Stimulated activated naive CD4-positive, alpha-beta T cell treated with Interleukin-2 at 50 U/mL for 16 hours (primary cell): ENCODE results near the gene SLC2A6.
A peak's percentile ranks its signal among the peaks of the same experiment; 100 is the strongest.

Experiments used
- DNase-seq: peaks from one replicate; lab custom pipeline; 2025; lab: John Stamatoyannopoulos, UW

The SLC2A6 gene

DNA sequence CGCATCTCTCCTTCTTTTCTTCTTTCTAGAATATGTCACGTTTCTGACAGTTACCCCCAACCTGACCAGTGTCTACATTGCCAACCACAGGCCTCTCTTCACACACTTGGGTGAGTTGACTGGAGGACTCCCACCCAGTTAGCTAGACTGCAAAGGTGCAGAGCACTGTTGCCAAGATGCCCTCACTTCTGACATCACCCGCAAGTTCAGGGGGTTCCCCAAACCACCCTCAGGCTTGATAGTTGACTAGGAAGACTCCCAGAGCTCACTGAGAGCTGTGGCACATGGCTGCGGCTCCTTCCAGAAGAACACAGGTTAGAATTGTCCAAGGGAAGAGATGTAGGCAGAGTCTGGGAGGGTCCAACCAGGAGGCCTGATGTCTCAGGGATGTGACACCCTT, 39.6 kb downstream of the SLC2A6 start:
- no peak for DNase-seq

DNA sequence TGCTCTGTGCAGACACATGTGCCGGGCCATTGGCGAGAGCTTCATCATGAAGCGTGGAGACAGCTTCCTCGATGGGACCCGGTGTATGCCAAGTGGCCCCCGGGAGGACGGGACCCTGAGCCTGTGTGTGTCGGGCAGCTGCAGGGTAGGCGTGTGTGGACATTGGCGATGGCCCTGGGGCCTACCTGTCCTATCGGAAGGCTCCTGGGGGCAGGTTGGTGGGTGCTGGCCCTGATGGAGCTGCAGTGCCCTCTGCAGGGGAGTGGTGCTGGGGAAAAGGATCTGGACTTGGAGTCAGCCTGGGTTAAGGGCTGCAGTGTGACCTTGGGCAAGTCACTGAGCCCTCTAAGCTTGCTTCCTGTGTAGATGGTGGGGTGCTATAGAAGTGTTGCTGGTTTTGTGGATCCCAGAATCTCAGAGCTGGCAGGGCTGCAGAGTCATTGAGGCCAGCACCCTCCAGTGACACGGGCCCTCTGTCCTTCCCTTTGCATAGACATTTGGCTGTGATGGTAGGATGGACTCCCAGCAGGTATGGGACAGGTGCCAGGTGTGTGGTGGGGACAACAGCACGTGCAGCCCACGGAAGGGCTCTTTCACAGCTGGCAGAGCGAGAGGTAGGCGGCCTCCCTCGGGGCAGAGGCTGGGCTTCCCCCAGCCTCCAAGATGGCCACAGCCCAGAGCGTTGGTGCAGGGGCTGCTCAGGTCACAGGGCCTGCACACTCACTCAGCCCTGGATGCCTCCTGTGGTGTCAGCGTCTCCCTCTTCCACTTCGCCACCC, 41.0 kb downstream of the SLC2A6 start:
- no peak for DNase-seq

DNA sequence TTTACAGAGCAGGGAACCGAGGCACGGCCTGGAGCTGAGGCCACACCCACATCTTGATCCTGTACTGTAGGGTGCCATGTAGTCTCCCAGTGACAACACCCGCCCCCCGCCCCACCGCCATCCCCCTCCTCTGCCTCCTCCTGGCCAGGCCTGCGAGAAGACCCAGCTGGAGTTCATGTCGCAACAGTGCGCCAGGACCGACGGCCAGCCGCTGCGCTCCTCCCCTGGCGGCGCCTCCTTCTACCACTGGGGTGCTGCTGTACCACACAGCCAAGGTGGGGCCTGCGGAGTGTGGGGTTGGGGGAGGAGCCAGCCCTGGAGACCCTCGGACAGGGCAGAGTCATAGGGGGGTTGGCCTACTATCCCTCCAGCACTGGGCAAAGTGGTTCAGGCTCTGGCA, 42.2 kb downstream of the SLC2A6 start:
- no peak for DNase-seq

DNA sequence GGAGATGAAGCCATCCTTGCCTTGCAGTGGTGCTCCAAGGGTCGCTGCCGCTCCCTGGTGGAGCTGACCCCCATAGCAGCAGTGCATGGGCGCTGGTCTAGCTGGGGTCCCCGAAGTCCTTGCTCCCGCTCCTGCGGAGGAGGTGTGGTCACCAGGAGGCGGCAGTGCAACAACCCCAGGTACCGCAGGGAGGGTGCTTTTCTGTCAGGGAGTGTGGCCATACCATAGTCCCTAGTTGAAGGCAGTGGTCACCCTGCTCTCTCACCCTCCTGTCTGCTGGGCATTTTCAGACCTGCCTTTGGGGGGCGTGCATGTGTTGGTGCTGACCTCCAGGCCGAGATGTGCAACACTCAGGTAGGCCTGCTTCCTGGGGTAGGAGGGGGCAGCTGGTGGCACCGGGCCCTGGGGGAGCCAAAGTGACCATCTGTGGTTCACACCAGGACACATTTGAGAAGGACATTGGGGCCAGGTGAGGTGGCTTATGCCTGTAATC, 45.5 kb downstream of the SLC2A6 start:
- no peak for DNase-seq

DNA sequence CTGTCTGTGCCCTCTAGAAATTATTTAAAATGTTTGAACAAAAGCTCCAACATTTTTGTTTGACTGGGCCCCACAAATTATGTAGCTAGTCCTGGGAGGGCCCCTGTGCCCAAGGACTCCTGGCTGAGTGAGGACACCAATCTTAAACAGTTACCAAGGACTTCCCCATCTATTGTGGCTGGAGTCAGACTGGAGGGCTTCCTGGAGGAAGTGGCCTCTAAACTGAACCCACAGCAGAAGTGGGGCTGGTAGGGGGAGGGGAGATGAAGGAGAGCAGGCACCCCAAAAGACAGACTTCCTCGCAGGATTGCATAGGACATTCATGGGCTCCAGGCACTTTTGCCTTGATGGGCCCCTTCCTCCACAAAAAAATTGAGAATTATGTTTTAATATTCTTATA, 48.7 kb downstream of the SLC2A6 start:
- no peak for DNase-seq

DNA sequence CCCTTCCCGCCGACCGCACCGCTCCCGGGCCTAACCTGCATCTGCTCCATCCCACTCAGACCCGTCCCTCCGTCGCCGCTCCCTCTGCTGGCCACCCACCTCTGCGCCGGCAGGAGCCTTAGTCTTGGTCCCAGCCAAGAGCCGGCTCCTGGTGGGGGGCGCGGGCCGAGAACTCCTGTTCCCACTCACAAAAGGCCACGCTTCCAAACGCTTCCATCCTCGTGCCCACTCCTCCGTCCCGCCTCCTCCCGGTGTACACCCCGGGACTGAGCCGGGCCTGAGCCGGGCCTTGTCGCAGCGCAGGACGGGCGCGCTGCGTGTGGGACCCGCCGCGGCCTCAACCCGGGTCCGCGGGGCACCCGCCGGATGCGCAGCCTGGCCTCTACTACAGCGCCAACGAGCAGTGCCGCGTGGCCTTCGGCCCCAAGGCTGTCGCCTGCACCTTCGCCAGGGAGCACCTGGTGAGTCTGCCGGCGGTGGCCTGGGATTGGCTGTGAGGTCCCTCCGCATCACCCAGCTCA, 49.2 kb downstream of the SLC2A6 start:
- DNase-seq = no peak

DNA sequence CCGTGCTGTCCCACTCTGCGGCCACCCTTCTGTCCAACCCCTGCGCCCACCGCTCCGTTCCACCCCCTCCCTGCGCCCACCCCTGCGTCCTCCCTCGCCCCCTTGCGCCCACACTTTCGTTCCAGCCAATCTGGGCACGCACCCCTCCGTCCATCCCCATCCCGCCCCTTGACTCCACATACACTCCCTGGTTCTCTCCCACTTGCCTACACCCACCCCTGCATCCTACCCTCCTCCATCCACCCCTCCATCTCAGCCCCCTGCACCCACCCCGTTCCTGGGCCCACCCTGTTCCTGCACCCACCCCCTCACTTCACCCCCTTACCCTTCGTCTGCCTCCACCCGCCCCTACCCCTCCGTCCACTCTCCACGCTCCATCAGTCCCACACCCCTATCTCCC, 49.7 kb downstream of the SLC2A6 start:
- no peak for DNase-seq

DNA sequence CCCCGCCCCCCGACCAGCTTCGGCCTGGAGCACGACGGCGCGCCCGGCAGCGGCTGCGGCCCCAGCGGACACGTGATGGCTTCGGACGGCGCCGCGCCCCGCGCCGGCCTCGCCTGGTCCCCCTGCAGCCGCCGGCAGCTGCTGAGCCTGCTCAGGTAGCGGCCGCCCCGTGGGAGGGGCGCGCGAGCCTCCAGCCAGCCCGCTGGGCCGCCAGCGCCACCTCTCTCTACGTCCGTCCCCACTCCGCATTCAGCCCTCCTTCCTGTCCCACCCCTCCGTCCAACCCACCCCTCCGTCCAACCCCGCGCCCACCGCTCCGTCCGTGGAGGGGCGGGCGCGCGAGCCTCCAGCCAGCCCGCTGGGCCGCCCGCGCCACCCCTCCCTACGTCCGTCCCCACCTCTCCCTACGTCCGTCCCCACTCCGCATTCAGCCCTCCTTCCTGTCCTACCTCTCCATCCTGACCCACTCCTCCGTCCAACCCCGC, 50.2 kb downstream of the SLC2A6 start:
- DNase-seq = no peak

DNA sequence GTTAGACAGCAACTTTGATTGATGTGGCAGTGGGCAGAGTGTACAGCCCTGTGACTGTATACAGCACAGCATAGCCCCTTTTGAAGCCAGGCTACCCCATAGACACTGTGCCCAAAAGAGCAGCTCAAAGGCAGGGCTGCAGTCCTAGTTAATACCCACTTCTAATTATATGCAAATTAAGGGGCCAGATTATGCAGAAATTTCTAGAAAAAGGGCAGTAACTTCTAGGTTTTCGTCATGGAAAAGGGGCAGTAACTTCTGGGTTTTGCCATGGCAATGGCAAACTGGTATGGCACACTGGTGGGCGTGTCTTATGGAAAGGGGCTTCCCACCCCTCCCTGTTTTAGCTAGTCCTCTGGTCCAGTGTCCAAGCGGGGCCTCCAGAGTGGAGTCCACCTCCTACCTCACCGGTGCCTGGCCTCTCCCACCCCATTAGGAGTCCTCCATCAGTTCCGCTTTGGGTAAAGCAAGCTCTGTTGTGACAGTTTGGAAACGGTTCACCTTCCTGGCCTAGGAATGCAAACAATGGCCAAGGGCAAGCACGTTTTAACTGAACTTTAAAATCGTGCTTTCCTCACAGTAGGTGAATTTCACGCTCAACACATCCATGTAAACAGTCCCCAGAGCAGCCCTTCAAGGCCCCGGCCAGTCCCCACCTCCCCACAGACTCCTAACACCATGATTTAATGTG, 51.1 kb downstream of the SLC2A6 start:
- DNase-seq = no peak

DNA sequence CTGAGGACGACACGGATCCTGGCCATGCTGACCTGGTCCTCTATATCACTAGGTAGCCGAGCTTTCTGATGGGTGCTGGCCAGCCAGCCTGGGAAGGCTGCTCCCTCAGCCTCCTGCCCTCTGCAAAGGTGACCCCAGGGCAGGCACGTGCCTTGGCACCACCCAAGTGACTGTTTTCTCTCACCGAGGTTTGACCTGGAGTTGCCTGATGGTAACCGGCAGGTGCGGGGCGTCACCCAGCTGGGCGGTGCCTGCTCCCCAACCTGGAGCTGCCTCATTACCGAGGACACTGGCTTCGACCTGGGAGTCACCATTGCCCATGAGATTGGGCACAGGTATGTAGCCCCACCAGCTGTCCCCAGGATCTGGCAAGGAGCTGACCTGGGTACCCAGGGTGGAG, 52.9 kb downstream of the SLC2A6 start:
- DNase-seq = no peak

DNA sequence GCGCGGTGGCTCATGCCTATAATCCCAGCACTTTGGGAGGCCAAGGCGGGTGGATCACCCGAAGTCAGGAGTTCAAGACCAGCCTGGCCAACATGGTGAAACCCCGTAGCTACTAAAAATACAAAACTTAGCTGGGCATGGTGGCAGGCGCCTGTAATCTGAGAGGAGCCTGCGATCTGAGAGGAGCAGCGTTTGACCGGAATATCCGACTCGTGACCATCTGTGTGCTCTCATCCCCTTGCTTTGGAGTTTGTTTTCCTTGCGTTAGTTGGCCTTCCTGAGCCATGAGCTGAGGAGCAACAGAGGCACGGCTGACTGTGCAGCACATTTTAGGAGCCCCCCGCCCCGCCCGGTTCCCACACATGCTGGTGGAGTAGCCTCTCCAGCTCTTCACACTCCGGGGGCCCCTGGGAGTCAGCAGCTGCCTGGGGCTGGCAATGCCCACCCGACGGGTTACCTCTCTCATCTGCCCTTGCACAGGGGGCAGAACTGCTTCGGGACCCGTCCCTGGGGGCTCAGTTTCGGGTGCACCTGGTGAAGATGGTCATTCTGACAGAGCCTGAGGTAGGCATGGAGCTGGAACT, 53.8 kb downstream of the SLC2A6 start:
- DNase-seq = no peak

DNA sequence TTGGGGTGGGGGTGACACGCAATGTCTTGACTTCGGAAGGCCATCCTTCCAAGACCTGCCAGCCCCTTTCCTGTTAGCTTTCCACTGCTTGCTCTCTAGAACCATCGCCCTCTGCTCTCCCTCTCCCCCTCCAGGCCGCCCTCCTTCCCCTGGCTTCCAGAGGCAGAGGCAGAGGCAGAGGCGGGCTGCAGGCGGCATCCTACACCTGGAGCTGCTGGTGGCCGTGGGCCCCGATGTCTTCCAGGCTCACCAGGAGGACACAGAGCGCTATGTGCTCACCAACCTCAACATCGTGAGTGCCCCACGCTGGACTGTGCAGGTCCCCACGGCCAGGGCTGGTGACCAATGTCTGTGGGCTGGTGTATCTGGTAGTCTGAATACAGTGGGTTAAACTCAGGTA, 54.7 kb downstream of the SLC2A6 start:
- DNase-seq = no peak

DNA sequence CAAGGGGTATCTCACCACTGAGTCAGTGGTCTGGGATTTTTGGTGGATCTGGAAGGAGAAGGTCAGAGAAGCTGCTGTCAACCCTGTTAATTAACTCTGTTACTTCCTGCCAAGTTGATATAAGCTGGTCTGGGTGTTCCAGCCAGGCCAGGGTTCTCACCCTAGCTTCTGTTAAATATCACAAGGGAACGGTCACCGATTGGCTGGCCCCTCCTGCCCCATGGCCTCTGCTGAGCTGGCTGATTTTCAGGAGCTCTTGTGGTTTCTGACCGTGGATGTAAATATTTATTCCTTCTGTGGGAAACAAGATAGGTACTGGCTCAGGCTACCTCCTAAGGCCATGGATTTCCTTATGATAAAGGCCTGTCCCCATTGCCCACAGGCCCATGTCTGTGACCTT, 55.7 kb downstream of the SLC2A6 start:
- DNase-seq = no peak

DNA sequence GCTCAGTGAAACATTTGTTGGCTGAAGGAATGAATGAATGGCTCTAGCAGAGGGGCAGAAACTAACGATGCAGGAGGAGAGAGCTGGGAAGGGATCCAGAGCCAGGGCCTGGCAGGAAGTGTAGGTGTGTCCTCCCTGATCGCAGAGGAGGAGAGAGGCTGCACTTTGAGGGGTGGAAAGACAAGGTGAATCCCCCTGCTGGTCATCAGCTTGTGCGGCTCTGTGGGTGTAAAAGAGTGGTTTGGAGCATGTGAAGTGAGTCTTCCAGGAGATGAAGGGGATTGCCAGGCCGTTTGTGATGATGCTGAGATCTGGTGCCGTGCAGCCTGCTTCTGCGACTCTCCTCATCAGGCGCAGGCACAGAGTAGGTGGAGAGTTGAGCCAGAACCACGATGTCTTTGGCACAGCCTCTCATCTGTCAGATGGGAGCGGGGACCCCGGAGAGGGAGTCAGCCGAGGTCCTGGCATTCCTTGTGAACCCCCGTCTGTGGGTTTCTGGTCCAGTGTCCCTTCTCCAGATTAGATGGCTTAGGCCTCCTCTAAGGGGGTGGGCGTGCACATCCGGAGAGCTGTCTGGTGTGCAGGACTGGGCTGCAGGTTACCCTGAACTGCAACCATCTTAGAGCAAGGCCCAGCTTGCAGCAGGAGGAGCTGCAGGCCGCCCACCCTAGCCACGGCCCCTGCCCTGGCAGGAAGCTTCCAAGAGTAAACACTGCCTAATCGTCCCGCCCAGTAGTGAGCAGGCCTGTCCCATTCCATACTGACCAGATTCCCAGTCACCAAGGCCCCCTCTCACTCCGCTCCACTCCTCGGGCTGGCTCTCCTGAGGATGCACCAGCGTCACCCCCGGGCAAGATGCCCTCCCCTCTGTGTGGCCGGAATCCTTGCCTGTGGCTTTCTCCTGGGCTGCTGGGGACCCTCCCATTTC, 57.0 kb downstream of the SLC2A6 start, which contains the start of gene ADAMTS13:
ADAMTS13 (plus strand) TSS at position 753 of the 928 bp plus-strand sequence; CDS start at position 830, 77 bp downstream.
- DNase-seq = peak; percentile 33
